ENCODE results near the gene DNAH11.
"Not testable (repeated sequence)": the region's sequence is repeated elsewhere in the genome, so short reads cannot be mapped to it uniquely, and the experiment has no call there.

Gene DNAH11

GRCh38 chr7:21526007-21526406, 16.8 kb upstream of the DNAH11 start:
- Histone ChIP-seq H3K36me3 (ENCODE audit: control insufficient read depth, insufficient read depth, low read length) (no peaks in the 10 kb centered on the region), H3K27ac (ENCODE audit: low read depth, low read length) (no peak overlapping the region), H3K9ac (ENCODE audit: low read depth, low read length) (no peak overlapping the region), H3K27me3 (ENCODE audit: control insufficient read depth, insufficient read depth, low read length) (no peaks in the 10 kb centered on the region), H3K4me3 (ENCODE audit: low read depth, low read length) (no peak overlapping the region), H3K4me1 (ENCODE audit: control insufficient read depth, insufficient read depth, low read length) (no peaks in the 10 kb centered on the region), H3K9me3 (ENCODE audit: control insufficient read depth, insufficient read depth, low read length) (peaks cover 13% of the 10 kb centered on the region)

DNA sequence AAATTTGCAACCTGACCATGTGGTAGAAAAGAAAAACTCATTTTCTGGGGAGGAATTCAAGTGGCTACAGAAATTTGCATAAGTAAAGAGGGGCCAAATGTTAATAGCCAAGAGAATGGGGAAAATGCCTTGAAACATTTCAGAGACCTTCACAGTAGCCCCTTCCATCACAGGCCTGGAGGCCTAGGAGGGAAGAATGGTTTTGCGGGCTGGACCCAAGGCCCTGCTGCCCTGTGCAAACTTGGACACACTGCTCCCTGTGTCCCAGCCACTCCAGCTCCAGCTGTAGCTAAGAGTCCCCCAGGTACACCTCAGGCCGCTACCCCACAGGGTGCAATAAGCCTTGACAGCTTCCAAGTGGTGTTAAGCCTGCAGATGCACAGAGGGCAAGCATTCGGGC, 16.4 kb upstream of the DNAH11 start:
- Histone ChIP-seq H3K36me3 (ENCODE audit: control insufficient read depth, insufficient read depth, low read length) (no peaks in the 10 kb centered on the region), H3K27ac (ENCODE audit: low read depth, low read length) (no peak overlapping the region)

DNA sequence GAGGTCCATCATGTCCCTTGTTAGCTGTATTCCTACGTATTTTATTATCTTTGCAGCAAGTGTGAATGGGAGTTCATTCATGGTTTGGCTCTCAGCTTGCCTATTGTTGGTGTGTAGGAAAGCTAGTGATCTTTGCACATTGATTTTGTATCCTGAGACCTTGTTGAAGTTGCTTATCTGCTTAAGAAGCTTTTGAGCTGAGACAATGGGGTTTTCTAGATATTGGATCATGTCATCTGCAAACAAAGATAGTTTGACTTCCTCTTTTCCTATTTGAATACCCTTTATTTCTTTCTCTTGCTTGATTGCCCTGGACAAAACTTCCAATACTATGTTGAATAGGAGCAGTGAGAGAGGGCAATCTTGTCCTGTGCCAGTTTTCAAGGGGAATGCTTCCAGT, 10.4 kb upstream of the DNAH11 start:
- H3K36me3 ChIP-seq (ENCODE audit: control insufficient read depth, insufficient read depth, low read length); H3K9me3 ChIP-seq (ENCODE audit: control insufficient read depth, insufficient read depth, low read length); H3K4me1 ChIP-seq (ENCODE audit: control insufficient read depth, insufficient read depth, low read length): not testable (repeated sequence)

More for the DNA sequence above, 16.4 kb upstream of the DNAH11 start:
- Histone ChIP-seq H3K4me1 (ENCODE audit: control insufficient read depth, insufficient read depth, low read length) (no peaks in the 10 kb centered on the region), H3K27me3 (ENCODE audit: control insufficient read depth, insufficient read depth, low read length) (no peaks in the 10 kb centered on the region), H3K9ac (ENCODE audit: low read depth, low read length) (no peak overlapping the region), H3K4me3 (ENCODE audit: low read depth, low read length) (no peak overlapping the region), H3K9me3 (ENCODE audit: control insufficient read depth, insufficient read depth, low read length) (peaks cover 13% of the 10 kb centered on the region)

DNA sequence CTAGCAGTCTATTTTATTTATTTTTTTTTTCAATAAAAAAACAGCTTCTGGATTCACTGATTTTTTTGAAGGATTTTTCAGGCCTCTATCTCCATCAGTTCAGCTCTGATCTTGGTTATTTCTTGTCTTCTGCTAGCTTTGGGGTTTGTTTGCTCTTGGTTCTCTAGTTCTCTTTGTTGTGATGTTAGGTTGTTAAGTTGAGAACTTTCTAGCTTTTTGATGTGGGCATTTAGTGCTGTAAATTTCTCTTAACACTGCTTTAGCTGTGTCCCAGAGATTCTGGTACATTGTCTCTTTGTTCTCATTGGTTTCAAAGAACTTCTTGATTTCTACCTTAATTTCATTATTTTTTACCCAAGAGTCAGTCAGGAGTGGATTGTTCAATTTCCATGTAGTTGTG, 9.2 kb upstream of the DNAH11 start:
- H3K27ac ChIP-seq (ENCODE audit: low read depth, low read length); H3K9ac ChIP-seq (ENCODE audit: low read depth, low read length); H3K9me3 ChIP-seq (ENCODE audit: control insufficient read depth, insufficient read depth, low read length); H3K4me3 ChIP-seq (ENCODE audit: low read depth, low read length); H3K36me3 ChIP-seq (ENCODE audit: control insufficient read depth, insufficient read depth, low read length); H3K4me1 ChIP-seq (ENCODE audit: control insufficient read depth, insufficient read depth, low read length); H3K27me3 ChIP-seq (ENCODE audit: control insufficient read depth, insufficient read depth, low read length): not testable (repeated sequence)

More for the DNA sequence above, 10.4 kb upstream of the DNAH11 start:
- H3K27ac ChIP-seq (ENCODE audit: low read depth, low read length); H3K9ac ChIP-seq (ENCODE audit: low read depth, low read length); H3K4me3 ChIP-seq (ENCODE audit: low read depth, low read length); H3K27me3 ChIP-seq (ENCODE audit: control insufficient read depth, insufficient read depth, low read length): not testable (repeated sequence)

GRCh38 chr7:21536445-21537118, 6.3 kb upstream of the DNAH11 start:
- H3K4me1 ChIP-seq (ENCODE audit: control insufficient read depth, insufficient read depth, low read length) = peaks cover 21% of the 10 kb centered on the region
- H3K36me3 ChIP-seq (ENCODE audit: control insufficient read depth, insufficient read depth, low read length); H3K4me3 ChIP-seq (ENCODE audit: low read depth, low read length); H3K9ac ChIP-seq (ENCODE audit: low read depth, low read length); H3K27ac ChIP-seq (ENCODE audit: low read depth, low read length); H3K9me3 ChIP-seq (ENCODE audit: control insufficient read depth, insufficient read depth, low read length); H3K27me3 ChIP-seq (ENCODE audit: control insufficient read depth, insufficient read depth, low read length): not testable (repeated sequence)

DNA sequence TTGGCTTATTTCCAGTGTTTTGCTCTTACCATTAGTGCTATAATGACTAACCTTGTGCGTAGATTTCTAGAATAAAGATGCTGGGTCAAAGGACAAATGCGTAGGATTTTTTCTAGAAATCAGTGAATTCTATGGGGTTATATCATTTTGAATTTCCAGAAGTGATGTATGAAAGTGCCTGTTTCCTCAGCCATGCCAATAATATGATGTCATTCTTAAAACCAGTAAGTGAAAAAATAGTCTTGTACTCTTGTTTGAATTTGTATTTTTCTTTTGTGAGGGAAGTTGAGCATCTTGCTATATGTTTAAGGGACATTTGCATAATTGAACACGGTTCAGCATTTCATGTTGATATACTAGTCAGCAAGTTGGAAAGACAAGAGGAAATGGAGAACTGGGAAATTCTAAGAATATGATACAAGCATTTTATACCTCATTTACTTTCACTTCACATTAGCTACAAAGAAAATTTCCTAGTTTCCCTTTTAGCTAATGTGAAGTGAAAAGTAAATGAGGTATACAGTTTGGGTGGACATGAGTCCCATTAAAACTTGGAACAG, 3.8 kb upstream of the DNAH11 start:
- Histone ChIP-seq H3K27ac (ENCODE audit: low read depth, low read length) (no peak overlapping the region), H3K27me3 (ENCODE audit: control insufficient read depth, insufficient read depth, low read length) (peaks cover 21% of the 10 kb centered on the region), H3K4me1 (ENCODE audit: control insufficient read depth, insufficient read depth, low read length) (peaks cover 24% of the 10 kb centered on the region), H3K36me3 (ENCODE audit: control insufficient read depth, insufficient read depth, low read length) (no peaks in the 10 kb centered on the region), H3K4me3 (ENCODE audit: low read depth, low read length) (no peak overlapping the region), H3K9ac (ENCODE audit: low read depth, low read length) (no peak overlapping the region), H3K9me3 (ENCODE audit: control insufficient read depth, insufficient read depth, low read length) (no peaks in the 10 kb centered on the region)

DNA sequence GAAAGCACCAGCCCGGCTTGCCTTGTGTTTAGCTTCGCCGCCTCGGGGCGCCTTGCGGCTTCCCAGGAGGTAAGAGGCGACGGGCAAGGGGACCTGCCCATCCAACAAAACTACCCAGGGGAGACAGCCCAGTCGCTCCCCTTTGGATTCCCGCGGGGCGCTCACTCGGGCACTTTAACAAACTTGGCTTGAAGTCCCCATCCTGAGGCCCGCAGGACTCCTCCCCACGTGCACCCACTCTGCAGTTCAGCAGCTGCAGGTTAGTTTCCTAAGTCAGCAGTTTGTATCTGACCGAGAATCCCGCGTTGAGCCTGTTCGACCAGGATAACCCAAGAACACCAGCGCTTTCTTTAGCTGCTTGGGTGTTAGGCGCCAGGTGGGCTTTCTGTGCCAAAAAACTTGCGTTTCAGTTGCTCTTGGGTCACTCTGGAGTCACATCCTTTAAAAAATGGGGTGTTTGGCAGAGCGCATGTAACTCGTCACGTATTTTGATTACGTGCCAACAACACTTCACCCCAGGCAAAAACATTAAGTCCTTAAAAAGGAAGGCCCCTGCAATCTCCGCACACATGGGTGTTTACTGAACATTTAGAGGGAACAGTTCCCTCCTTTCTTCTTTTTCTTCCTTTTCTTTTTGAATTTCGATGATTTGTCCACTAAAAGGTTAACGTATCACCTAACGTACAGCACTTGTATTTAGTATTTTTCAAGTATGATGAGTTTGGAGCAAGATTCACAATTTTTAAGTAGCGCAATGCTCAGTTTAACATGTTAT, 876 bp downstream of the DNAH11 start:
- Histone ChIP-seq H3K9me3 (ENCODE audit: control insufficient read depth, insufficient read depth, low read length) (no peaks in the 10 kb centered on the region), H3K27me3 (ENCODE audit: control insufficient read depth, insufficient read depth, low read length) (peaks cover 31% of the 10 kb centered on the region), H3K36me3 (ENCODE audit: control insufficient read depth, insufficient read depth, low read length) (no peaks in the 10 kb centered on the region), H3K4me1 (ENCODE audit: control insufficient read depth, insufficient read depth, low read length) (peaks cover 47% of the 10 kb centered on the region), H3K9ac (ENCODE audit: low read depth, low read length) (peak overlapping the region; percentile 40; the same call in 1 of the 2 replicates), H3K4me3 (ENCODE audit: low read depth, low read length) (peak overlapping the region; percentile 76), H3K27ac (ENCODE audit: low read depth, low read length) (no peak overlapping the region)

DNA sequence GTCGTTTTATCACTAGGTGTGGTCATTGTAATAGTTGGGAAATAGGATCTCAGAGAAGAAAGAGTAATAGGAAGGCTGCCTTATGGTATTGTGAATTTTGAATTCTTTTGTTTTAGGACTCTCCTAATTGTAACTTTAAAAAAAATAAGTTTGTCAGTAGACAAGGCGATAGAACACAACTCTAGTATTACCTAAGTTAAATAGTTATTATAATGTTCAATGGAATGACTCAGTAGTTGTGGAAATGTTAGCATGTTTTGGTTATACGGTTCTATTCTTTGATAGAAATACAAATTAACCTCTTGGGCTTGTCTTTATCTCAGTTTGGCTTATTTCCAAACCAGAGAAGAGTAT, 1.4 kb downstream of the DNAH11 start:
- H3K9ac ChIP-seq (ENCODE audit: low read depth, low read length) = no peak overlapping the region
- no peak overlapping the region for H3K27ac ChIP-seq (ENCODE audit: low read depth, low read length)
- peak overlapping the region; percentile 76 for H3K4me3 ChIP-seq (ENCODE audit: low read depth, low read length)
- H3K9me3 ChIP-seq (ENCODE audit: control insufficient read depth, insufficient read depth, low read length) = no peaks in the 10 kb centered on the region
- peaks cover 31% of the 10 kb centered on the region for H3K27me3 ChIP-seq (ENCODE audit: control insufficient read depth, insufficient read depth, low read length)
- peaks cover 47% of the 10 kb centered on the region for H3K4me1 ChIP-seq (ENCODE audit: control insufficient read depth, insufficient read depth, low read length)
- H3K36me3 ChIP-seq (ENCODE audit: control insufficient read depth, insufficient read depth, low read length) = no peaks in the 10 kb centered on the region

DNA sequence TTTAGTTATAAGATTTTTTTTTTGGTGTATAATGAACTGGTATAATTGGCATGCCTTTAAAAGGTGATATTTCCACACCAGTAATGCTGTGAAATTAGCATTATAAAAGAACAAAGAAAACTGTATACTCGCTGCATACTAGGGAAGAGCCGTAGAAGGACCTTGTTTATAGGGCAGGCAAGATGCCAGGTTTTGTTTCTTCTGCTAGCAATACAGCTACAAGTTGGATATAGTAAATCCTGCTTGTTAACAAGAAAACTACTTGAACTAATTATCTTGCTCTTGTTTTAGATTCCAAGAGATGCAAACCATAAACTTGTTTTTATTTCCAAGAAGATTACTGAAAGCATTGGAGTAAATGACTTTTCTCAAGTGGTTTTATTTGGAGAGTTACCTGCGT, 1.9 kb downstream of the DNAH11 start:
- Histone ChIP-seq H3K4me1 (ENCODE audit: control insufficient read depth, insufficient read depth, low read length) (peaks cover 43% of the 10 kb centered on the region), H3K9me3 (ENCODE audit: control insufficient read depth, insufficient read depth, low read length) (no peaks in the 10 kb centered on the region), H3K27ac (ENCODE audit: low read depth, low read length) (no peak overlapping the region), H3K27me3 (ENCODE audit: control insufficient read depth, insufficient read depth, low read length) (peaks cover 31% of the 10 kb centered on the region), H3K36me3 (ENCODE audit: control insufficient read depth, insufficient read depth, low read length) (no peaks in the 10 kb centered on the region), H3K4me3 (ENCODE audit: low read depth, low read length) (peak overlapping the region; percentile 76), H3K9ac (ENCODE audit: low read depth, low read length) (no peak overlapping the region)

GRCh38 chr7:21547501-21547900, 4.7 kb downstream of the DNAH11 start:
- peaks cover 20% of the 10 kb centered on the region for H3K27me3 ChIP-seq (ENCODE audit: control insufficient read depth, insufficient read depth, low read length)
- H3K27ac ChIP-seq (ENCODE audit: low read depth, low read length) = no peak overlapping the region
- H3K4me3 ChIP-seq (ENCODE audit: low read depth, low read length) = no peak overlapping the region
- H3K9ac ChIP-seq (ENCODE audit: low read depth, low read length) = no peak overlapping the region
- H3K36me3 ChIP-seq (ENCODE audit: control insufficient read depth, insufficient read depth, low read length) = no peaks in the 10 kb centered on the region
- H3K4me1 ChIP-seq (ENCODE audit: control insufficient read depth, insufficient read depth, low read length) = peaks cover 43% of the 10 kb centered on the region
- H3K9me3 ChIP-seq (ENCODE audit: control insufficient read depth, insufficient read depth, low read length) = no peaks in the 10 kb centered on the region

DNA sequence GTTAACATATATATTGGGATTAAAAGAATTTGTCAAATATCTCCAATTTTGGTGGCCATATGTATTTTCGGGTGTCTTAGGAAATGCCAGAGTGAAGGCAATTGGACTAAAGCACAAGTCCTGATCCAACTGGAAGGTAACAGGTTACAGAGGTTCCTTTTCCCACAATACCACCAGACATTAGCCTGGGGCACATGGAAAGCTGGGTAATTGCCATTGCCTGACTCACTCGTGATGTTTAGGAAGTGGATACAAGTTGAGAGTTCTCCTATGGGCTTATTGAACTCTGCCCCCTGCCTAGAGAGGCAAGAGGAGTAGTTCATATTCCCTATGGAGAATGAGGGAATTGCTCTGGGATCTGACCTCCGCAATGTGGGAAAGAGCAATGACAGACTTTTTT, 5.7 kb downstream of the DNAH11 start:
- Histone ChIP-seq H3K27ac (ENCODE audit: low read depth, low read length) (no peak overlapping the region), H3K9ac (ENCODE audit: low read depth, low read length) (no peak overlapping the region), H3K36me3 (ENCODE audit: control insufficient read depth, insufficient read depth, low read length) (no peaks in the 10 kb centered on the region), H3K4me1 (ENCODE audit: control insufficient read depth, insufficient read depth, low read length) (peaks cover 43% of the 10 kb centered on the region), H3K9me3 (ENCODE audit: control insufficient read depth, insufficient read depth, low read length) (no peaks in the 10 kb centered on the region), H3K4me3 (ENCODE audit: low read depth, low read length) (no peak overlapping the region), H3K27me3 (ENCODE audit: control insufficient read depth, insufficient read depth, low read length) (peaks cover 15% of the 10 kb centered on the region)
